HL-60 (cell line): Measurements from ENCODE around the gene ADAMTS17.

ENCODE experiments used
- DNase-seq, 2 experiments: peaks; one replicate each; pipeline ENCODE4 v3.0.0-alpha.2; 2010 to 2020; ENCODE audit warnings: low read depth in 1 of 2, low spot score in 1 of 2
- H3K27ac ChIP-seq: fragments of 250-450 bp; sonication (Bioruptor Pico); replicated peaks from 2 replicates; pipeline ENCODE4 v1.5.1; 2020; ENCODE audit warnings: mild to moderate bottlenecking, moderate library complexity
- H3K27me3 ChIP-seq: fragments of 250-450 bp; sonication (Bioruptor Pico); 2 replicates; pipeline ENCODE4 v1.5.1; 2021; ENCODE audit warnings: mild to moderate bottlenecking, moderate library complexity; ENCODE audit not compliant: insufficient read depth, poor library complexity, severe bottlenecking
- H3K4me3 ChIP-seq: replicated peaks from 2 replicates; pipeline ENCODE4 v1.5.1; 2011; ENCODE audit warnings: mild to moderate bottlenecking, control low read depth, low read length; ENCODE audit not compliant: insufficient read depth
- GABPA ChIP-seq: IDR thresholded peaks from 2 replicates; pipeline ENCODE4 v1.6.1; 2012; ENCODE audit warnings: low read depth
- POLR2AphosphoS5 ChIP-seq: IDR thresholded peaks from 2 replicates; pipeline ENCODE4 v1.6.1; 2012; ENCODE audit warnings: low read depth
- SPI1 ChIP-seq: IDR thresholded peaks from 2 replicates; pipeline ENCODE4 v1.6.1; 2012; ENCODE audit warnings: low read depth, mild to moderate bottlenecking, borderline replicate concordance
- TF ChIP-seq, protein P1 (sequence below): IDR thresholded peaks from 2 replicates; pipeline ENCODE4 v1.6.1; 2012; ENCODE audit warnings: low read depth; ENCODE audit not compliant: insufficient replicate concordance
- TF ChIP-seq, protein P2 (sequence below): IDR thresholded peaks from one replicate; pipeline ENCODE4 v1.5.1; 2011; ENCODE audit warnings: low read length, control low read depth, inconsistent platforms; ENCODE audit not compliant: insufficient read depth

Gene ADAMTS17

DNA sequence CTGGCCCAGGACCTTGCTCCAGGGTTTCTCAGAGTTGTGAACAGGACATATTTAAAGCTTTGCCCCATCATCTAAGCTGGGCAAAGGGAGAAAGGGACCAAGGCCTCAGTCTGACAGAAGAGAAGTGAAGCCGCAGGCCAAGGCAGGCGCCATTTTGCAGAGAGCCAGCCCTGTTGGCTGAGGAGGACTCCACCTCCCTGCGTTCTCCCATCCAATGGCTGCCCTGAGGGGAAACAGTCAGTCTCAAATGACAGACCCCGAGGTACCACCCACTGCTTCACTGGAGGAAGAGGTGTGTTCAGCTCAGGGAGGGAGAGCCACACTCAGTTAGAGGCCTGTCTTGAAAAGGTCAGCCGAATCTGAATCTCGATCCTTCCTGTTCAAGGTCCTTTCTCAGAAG is 86.1 kb downstream of the ADAMTS17 start:
- H3K4me3 ChIP-seq = no peak overlapping the region
- H3K27me3 ChIP-seq = no peaks in the 10 kb centered on the region
- DNase-seq = no peak
- TF ChIP-seq, protein P1, sequence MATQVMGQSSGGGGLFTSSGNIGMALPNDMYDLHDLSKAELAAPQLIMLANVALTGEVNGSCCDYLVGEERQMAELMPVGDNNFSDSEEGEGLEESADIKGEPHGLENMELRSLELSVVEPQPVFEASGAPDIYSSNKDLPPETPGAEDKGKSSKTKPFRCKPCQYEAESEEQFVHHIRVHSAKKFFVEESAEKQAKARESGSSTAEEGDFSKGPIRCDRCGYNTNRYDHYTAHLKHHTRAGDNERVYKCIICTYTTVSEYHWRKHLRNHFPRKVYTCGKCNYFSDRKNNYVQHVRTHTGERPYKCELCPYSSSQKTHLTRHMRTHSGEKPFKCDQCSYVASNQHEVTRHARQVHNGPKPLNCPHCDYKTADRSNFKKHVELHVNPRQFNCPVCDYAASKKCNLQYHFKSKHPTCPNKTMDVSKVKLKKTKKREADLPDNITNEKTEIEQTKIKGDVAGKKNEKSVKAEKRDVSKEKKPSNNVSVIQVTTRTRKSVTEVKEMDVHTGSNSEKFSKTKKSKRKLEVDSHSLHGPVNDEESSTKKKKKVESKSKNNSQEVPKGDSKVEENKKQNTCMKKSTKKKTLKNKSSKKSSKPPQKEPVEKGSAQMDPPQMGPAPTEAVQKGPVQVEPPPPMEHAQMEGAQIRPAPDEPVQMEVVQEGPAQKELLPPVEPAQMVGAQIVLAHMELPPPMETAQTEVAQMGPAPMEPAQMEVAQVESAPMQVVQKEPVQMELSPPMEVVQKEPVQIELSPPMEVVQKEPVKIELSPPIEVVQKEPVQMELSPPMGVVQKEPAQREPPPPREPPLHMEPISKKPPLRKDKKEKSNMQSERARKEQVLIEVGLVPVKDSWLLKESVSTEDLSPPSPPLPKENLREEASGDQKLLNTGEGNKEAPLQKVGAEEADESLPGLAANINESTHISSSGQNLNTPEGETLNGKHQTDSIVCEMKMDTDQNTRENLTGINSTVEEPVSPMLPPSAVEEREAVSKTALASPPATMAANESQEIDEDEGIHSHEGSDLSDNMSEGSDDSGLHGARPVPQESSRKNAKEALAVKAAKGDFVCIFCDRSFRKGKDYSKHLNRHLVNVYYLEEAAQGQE = no peak
- TF ChIP-seq SPI1 (no peak), GABPA (no peak), POLR2AphosphoS5 (no peak)
- TF ChIP-seq, protein P2, sequence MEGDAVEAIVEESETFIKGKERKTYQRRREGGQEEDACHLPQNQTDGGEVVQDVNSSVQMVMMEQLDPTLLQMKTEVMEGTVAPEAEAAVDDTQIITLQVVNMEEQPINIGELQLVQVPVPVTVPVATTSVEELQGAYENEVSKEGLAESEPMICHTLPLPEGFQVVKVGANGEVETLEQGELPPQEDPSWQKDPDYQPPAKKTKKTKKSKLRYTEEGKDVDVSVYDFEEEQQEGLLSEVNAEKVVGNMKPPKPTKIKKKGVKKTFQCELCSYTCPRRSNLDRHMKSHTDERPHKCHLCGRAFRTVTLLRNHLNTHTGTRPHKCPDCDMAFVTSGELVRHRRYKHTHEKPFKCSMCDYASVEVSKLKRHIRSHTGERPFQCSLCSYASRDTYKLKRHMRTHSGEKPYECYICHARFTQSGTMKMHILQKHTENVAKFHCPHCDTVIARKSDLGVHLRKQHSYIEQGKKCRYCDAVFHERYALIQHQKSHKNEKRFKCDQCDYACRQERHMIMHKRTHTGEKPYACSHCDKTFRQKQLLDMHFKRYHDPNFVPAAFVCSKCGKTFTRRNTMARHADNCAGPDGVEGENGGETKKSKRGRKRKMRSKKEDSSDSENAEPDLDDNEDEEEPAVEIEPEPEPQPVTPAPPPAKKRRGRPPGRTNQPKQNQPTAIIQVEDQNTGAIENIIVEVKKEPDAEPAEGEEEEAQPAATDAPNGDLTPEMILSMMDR = no peak
- no peak overlapping the region for H3K27ac ChIP-seq

DNA sequence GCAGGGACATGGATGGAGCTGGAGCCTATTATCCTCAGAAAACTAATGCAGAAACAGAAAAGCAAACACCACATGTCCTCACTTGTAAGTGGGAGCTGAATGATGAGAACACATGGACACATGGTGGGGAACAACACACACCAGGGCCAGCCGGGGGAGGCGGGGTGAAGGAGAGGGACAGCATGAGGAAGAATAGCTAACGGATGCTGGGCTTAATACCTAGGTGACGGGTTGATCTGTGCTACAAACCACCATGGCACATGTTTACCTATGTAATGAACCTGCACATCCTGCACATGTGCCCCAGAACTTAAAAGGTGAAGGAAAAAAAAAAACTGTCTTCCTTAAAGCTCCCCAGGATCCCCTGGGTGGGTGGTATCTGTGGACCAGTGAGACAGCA is 87.1 kb downstream of the ADAMTS17 start:
- Histone ChIP-seq H3K27me3 (no peaks in the 10 kb centered on the region), H3K27ac (no peak overlapping the region), H3K4me3 (no peak overlapping the region)
- TF ChIP-seq POLR2AphosphoS5 (no peak), GABPA (no peak), SPI1 (no peak)
- TF ChIP-seq, protein P2 = no peak
- TF ChIP-seq, protein P1 = no peak
- no peak for DNase-seq

DNA sequence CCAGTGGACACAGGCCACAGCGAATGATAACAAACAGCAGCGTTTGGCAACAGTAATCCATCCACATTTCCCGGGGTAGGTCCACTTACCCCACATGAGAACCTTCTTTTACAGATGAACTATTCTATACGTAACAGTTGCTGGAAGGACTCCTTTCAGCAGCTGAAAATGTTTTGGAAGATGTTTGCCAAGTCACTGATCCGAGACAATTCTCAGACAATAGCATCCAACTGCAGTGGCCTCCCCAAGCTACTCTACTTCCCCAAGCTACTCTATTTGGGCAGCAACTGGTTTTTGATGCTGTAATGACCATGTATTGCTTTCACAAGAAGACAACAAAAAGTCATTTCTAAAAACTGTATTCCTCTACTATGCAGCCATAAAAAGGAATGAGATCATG is 87.5 kb downstream of the ADAMTS17 start:
- no peak overlapping the region for H3K27ac ChIP-seq
- no peaks in the 10 kb centered on the region for H3K27me3 ChIP-seq
- DNase-seq = no peak
- TF ChIP-seq SPI1 (no peak), GABPA (no peak), POLR2AphosphoS5 (no peak)
- TF ChIP-seq, protein P1 = no peak
- TF ChIP-seq, protein P2 = no peak
- no peak overlapping the region for H3K4me3 ChIP-seq
